NCI-H187 (cell line): ENCODE data around the gene TPR.

ENCODE experiments used
- DNase-seq, 2 experiments: peaks; one replicate each; lab custom pipeline; 2025; lab: John Stamatoyannopoulos, UW

Gene TPR

GRCh38 chr1:186289943-186290545 lies 85.0 kb downstream of the TPR start:
- no peak for DNase-seq

GRCh38 chr1:186286615-186287315 lies 88.3 kb downstream of the TPR start:
- DNase-seq: no peak

GRCh38 chr1:186283374-186283773 lies 91.7 kb downstream of the TPR start:
- no peak for DNase-seq

GRCh38 chr1:186282466-186282865 lies 92.6 kb downstream of the TPR start:
- DNase-seq: no peak

GRCh38 chr1:186275822-186276221 lies 99.2 kb downstream of the TPR start:
- DNase-seq: no peak

GRCh38 chr1:186272486-186272885 lies 102.6 kb downstream of the TPR start:
- DNase-seq: no peak

GRCh38 chr1:186271032-186271431 lies 104.0 kb downstream of the TPR start:
- no peak for DNase-seq
